Tibial artery (tissue), 4 donors: ENCODE data around the gene FAM120C.

Experiments used
- DNase-seq, 2 donors: peaks; one replicate each; pipeline ENCODE4 v3.0.0-alpha.2; 2019
- H3K27ac ChIP-seq, 2 donors: fragments of 200-600 bp; sonication (generic) in 1 of 2; 1 replicate in 1 of 2; 2 replicates in 1 of 2; pipeline ENCODE4 v1.5.1; 2018 to 2019; ENCODE audit warnings: mild to moderate bottlenecking in 1 of 2
- H3K27me3 ChIP-seq, 2 donors: fragments of 200-600 bp; sonication (generic) in 1 of 2; one replicate each; pipeline versions ENCODE4 v1.5.1 to v1.6.0; 2016 to 2019
- H3K36me3 ChIP-seq, 3 donors: fragments of 200-600 bp; sonication (generic) in 2 of 3; one replicate each; pipeline ENCODE4 v1.5.1; 2016 to 2019; ENCODE audit warnings: mild to moderate bottlenecking in 2 of 3
- H3K4me1 ChIP-seq, 4 donors: fragments of 200-600 bp; sonication (generic) in 2 of 4; 1 replicate in 3 of 4; 2 replicates in 1 of 4; pipeline ENCODE4 v1.5.1; 2016 to 2019
- H3K4me3 ChIP-seq, 2 donors: fragments of 200-600 bp; sonication (generic) in 1 of 2; 1 replicate in 1 of 2; 2 replicates in 1 of 2; pipeline ENCODE4 v1.5.1; 2018 to 2019; ENCODE audit warnings: mild to moderate bottlenecking in 2 of 2
- H3K9me3 ChIP-seq, 3 donors: fragments of 200-600 bp; sonication (generic) in 1 of 3; one replicate each; pipeline ENCODE4 v1.5.1; 2016 to 2019
- CTCF ChIP-seq, 2 experiments: fragments of 200-600 bp in 1 of 2; fragments of 450-650 bp in 1 of 2; IDR thresholded peaks; one replicate each; pipeline ENCODE4 v1.5.1; 2017 to 2019; ENCODE audit warnings: antibody characterized with exemption in 2 of 2, mild to moderate bottlenecking in 1 of 2, moderate library complexity in 1 of 2
- intact Hi-C: fragments of 100-400 bp; cut with DNase I; formaldehyde crosslinking; loops from one replicate; pipeline ENCODE4 v1.15.0; 2023; ENCODE audit warnings: low total_unique reads

Gene FAM120C

GRCh38 chrX:54085666-54086065 lies 97.4 kb downstream of the FAM120C start:
- Histone ChIP-seq H3K4me3 (no peak overlapping the region), H3K9me3 (no peaks in the 10 kb centered on the region), H3K27ac (no peak overlapping the region), H3K4me1 (no peaks in the 10 kb centered on the region), H3K27me3 (no peaks in the 10 kb centered on the region), H3K36me3 (peaks cover 0 to 33% (median 0%) of the 10 kb centered on the region in 3 donors)
- no peak for DNase-seq
- TF ChIP-seq CTCF (IDR thresholded peaks at IDR 0.05): no peak
- intact Hi-C loops: no loop called here

- Histone ChIP-seq H3K4me1 (no peaks in the 10 kb centered on the region), H3K27ac (no peak overlapping the region), H3K9me3 (no peaks in the 10 kb centered on the region), H3K27me3 (no peaks in the 10 kb centered on the region), H3K36me3 (peaks cover 0 to 31% (median 3%) of the 10 kb centered on the region in 3 donors), H3K4me3 (no peak overlapping the region)
- DNase-seq: no peak
- TF ChIP-seq CTCF (IDR thresholded peaks at IDR 0.05): no peak
- intact Hi-C loops: no loop called here
Observed at GRCh38 chrX:54076903-54077302, 106.2 kb downstream of the FAM120C start.

GRCh38 chrX:54074826-54075225 lies 108.2 kb downstream of the FAM120C start:
- H3K9me3 ChIP-seq: no peaks in the 10 kb centered on the region
- TF ChIP-seq CTCF (IDR thresholded peaks at IDR 0.05): no peak
- H3K36me3 ChIP-seq: peaks cover 0 to 17% (median 3%) of the 10 kb centered on the region in 3 donors
- intact Hi-C loops: no loop called here
- H3K27me3 ChIP-seq: no peaks in the 10 kb centered on the region
- H3K27ac ChIP-seq: no peak overlapping the region
- H3K4me3 ChIP-seq: no peak overlapping the region
- no peaks in the 10 kb centered on the region for H3K4me1 ChIP-seq
- no peak for DNase-seq

GRCh38 chrX:54067766-54068165 lies 115.3 kb downstream of the FAM120C start:
- TF ChIP-seq CTCF (IDR thresholded peaks at IDR 0.05): no peak
- intact Hi-C loops: no loop called here
- Histone ChIP-seq H3K9me3 (no peaks in the 10 kb centered on the region), H3K4me1 (no peaks in the 10 kb centered on the region), H3K27me3 (no peaks in the 10 kb centered on the region), H3K4me3 (no peak overlapping the region), H3K27ac (no peak overlapping the region), H3K36me3 (peaks cover 0 to 5% (median 0%) of the 10 kb centered on the region in 3 donors)
- no peak for DNase-seq

- H3K27ac ChIP-seq: no peak overlapping the region
- no peak overlapping the region for H3K4me3 ChIP-seq
- H3K27me3 ChIP-seq: no peaks in the 10 kb centered on the region
- no peaks in the 10 kb centered on the region for H3K4me1 ChIP-seq
- no peaks in the 10 kb centered on the region for H3K9me3 ChIP-seq
- H3K36me3 ChIP-seq: no peaks in the 10 kb centered on the region
- TF ChIP-seq CTCF (IDR thresholded peaks at IDR 0.05): no peak
- DNase-seq: no peak
- intact Hi-C loops: no loop called here
Observed at GRCh38 chrX:54066841-54067240, 116.2 kb downstream of the FAM120C start.

- no peaks in the 10 kb centered on the region for H3K4me1 ChIP-seq
- intact Hi-C loops: no loop called here
Observed at GRCh38 chrX:54064564-54064963, 118.5 kb downstream of the FAM120C start.

More at GRCh38 chrX:54064564-54064963, 118.5 kb downstream of the FAM120C start:
- no peak for DNase-seq
- Histone ChIP-seq H3K27me3 (no peaks in the 10 kb centered on the region), H3K27ac (no peak overlapping the region), H3K36me3 (no peaks in the 10 kb centered on the region), H3K4me3 (no peak overlapping the region), H3K9me3 (no peaks in the 10 kb centered on the region)
- TF ChIP-seq CTCF (IDR thresholded peaks at IDR 0.05): no peak
